Thyroid gland (tissue), 4 donors: Measurements from ENCODE around the gene AFAP1L1. TPM values are rescaled to one million over a fixed set of nuclear protein-coding genes. Genes with fewer than 3 reads are reported as not detected.

Experiments
- DNase-seq, 2 donors: peaks; one replicate each; pipeline ENCODE4 v3.0.0-alpha.2; 2019
- H3K27ac ChIP-seq, 3 donors: fragments of 200-600 bp; sonication (generic); 1 replicate in 2 of 3; 2 replicates in 1 of 3; pipeline ENCODE4 v1.5.1; 2016 to 2019; ENCODE audit warnings: mild to moderate bottlenecking in 1 of 3, moderate library complexity in 1 of 3
- H3K27me3 ChIP-seq: fragments of 200-600 bp; sonication (generic); one replicate; pipeline ENCODE4 v1.5.1; 2019
- H3K36me3 ChIP-seq, 2 donors: fragments of 200-600 bp; sonication (generic); one replicate each; pipeline ENCODE4 v1.5.1; 2016 to 2019
- H3K4me1 ChIP-seq, 2 donors: fragments of 200-600 bp; sonication (generic); one replicate each; pipeline ENCODE4 v1.5.1; 2017 to 2019
- H3K4me3 ChIP-seq, 3 donors: fragments of 200-600 bp; sonication (generic); replicated peaks in 1 of 3; 1 replicate in 2 of 3; 2 replicates in 1 of 3; pipeline ENCODE4 v1.5.1; 2016; ENCODE audit warnings: mild to moderate bottlenecking in 1 of 3
- H3K9me3 ChIP-seq: fragments of 200-600 bp; sonication (generic); one replicate; pipeline ENCODE4 v1.5.1; 2017
- POLR2A ChIP-seq, 2 donors: fragments of 450-650 bp; IDR thresholded peaks; one replicate each; pipeline ENCODE4 v1.6.1; 2017; ENCODE audit warnings: antibody characterized with exemption in 2 of 2, mild to moderate bottlenecking in 2 of 2, moderate library complexity in 1 of 2
- WGBS, 2 donors: methylation state at CpG; one replicate each; pipeline ENCODE4 v1.1.5; 2017; 5-methylcytosine and 5-hydroxymethylcytosine counted together
- intact Hi-C: fragments of 100-400 bp; cut with DNase I; formaldehyde crosslinking; loops from one replicate; pipeline ENCODE4 v1.15.1; 2023
- total RNA-seq, 4 donors: library from RNA; depleted of rRNA; stranded (reverse); fragments of >200 nt; gene quantifications; one replicate each; pipeline ENCODE4 v1.2.3, GENCODE V29; 2016
- TF ChIP-seq, protein P1 (sequence below), 6 experiments: fragments of 200-600 bp in 3 of 6; fragments of 450-650 bp in 3 of 6; sonication (generic) in 3 of 6; IDR thresholded peaks; one replicate each; pipeline ENCODE4 v1.5.1; 2016 to 2019; ENCODE audit warnings: antibody characterized with exemption in 6 of 6, mild to moderate bottlenecking in 2 of 6, inconsistent platforms in 1 of 6, moderate library complexity in 1 of 6

AFAP1L1 gene
- total RNA-seq, 4 donors from 2014 or later, result 15.9 to 43.1 (median 26.8) TPM

DNA sequence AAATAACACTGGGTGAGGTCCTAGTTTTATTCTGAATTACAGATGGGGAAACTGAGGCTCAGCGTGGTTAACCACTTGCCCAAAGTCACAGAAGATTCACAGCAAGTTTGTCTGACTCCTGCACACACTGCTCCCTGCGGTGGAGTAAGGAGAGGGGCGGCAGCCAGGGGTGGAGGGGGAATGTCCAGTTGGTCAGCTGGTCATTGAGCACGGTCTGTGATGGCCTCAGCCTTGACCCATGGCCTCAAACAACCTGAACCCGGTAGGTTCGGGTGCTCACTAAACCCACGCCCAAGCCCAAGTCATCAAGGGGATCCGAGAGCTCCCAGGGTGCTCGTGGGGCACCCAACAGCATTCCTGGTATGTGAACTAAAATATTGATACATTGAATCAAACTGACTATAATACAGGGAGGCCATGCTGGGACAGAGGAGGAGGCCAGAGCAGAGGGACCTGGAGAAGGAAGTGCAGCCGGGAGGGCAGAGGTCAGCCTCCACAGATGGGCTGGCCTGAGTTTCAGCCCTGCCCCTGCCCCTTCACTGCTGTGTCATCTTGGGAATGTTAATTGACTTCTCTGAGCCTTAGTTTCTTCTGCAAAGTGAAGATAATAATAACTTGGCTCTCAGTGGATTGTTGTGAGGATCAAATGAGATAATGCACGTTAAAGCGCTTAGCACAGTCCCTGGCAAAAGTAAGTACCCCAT lies 111.0 kb downstream of the AFAP1L1 start:
- Histone ChIP-seq H3K27me3 (no peaks in the 10 kb centered on the region), H3K9me3 (no peaks in the 10 kb centered on the region), H3K4me1 (peaks cover 0 to 9% of the 10 kb centered on the region in 2 donors), H3K27ac (peak overlapping the region in 2 of 3 donors; percentile 35 to 56), H3K36me3 (no peaks in the 10 kb centered on the region), H3K4me3 (no peak overlapping the region)
- intact Hi-C loops, result loop anchor here (5.0 kb wide), 1 partner anchor 185 kb away; no protein-coding TSS in a partner anchor
- TF ChIP-seq, protein P1, sequence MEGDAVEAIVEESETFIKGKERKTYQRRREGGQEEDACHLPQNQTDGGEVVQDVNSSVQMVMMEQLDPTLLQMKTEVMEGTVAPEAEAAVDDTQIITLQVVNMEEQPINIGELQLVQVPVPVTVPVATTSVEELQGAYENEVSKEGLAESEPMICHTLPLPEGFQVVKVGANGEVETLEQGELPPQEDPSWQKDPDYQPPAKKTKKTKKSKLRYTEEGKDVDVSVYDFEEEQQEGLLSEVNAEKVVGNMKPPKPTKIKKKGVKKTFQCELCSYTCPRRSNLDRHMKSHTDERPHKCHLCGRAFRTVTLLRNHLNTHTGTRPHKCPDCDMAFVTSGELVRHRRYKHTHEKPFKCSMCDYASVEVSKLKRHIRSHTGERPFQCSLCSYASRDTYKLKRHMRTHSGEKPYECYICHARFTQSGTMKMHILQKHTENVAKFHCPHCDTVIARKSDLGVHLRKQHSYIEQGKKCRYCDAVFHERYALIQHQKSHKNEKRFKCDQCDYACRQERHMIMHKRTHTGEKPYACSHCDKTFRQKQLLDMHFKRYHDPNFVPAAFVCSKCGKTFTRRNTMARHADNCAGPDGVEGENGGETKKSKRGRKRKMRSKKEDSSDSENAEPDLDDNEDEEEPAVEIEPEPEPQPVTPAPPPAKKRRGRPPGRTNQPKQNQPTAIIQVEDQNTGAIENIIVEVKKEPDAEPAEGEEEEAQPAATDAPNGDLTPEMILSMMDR (IDR thresholded peaks at IDR 0.05), result no peak
- no peak for TF ChIP-seq POLR2A (IDR thresholded peaks at IDR 0.05)
- DNase-seq, result no peak
- WGBS, 2 donors, result 80 to 86% methylated on average over 9 to 10 of the region's 12 CpGs

DNA sequence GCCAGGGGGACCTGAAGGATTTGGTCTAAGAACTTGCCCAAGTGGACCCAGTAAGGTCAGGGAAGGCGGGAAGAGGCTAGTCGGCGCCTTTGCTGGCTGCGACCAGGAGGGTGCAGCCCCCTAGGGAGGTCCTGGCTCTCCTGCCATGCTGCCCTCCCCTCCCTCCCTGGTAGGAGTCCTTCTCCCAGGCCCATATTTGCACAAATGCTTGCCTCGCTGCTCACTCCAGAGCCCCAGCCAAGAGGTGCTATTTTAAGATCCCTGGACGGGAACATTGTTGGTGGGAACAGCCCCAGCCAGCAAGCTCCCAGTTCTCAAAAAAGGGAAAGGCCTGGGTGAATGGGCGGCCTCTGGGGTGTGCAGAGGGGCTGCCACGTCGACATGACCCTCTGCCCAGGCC lies 111.7 kb downstream of the AFAP1L1 start:
- peaks cover 0 to 9% of the 10 kb centered on the region in 2 donors for H3K4me1 ChIP-seq
- DNase-seq, result no peak
- peak overlapping the region in 2 of 3 donors; percentile 35 to 56 for H3K27ac ChIP-seq
- WGBS, 2 donors, result 65 to 68% methylated on average over 4 to 8 of the region's 9 CpGs
- no peak overlapping the region for H3K4me3 ChIP-seq
- no peaks in the 10 kb centered on the region for H3K9me3 ChIP-seq
- H3K36me3 ChIP-seq, result no peaks in the 10 kb centered on the region
- intact Hi-C loops, result loop anchor here (5.0 kb wide), 1 partner anchor 184 kb away; no protein-coding TSS in a partner anchor
- TF ChIP-seq, protein P1 (IDR thresholded peaks at IDR 0.05), result no peak
- no peak for TF ChIP-seq POLR2A (IDR thresholded peaks at IDR 0.05)
- no peaks in the 10 kb centered on the region for H3K27me3 ChIP-seq

DNA sequence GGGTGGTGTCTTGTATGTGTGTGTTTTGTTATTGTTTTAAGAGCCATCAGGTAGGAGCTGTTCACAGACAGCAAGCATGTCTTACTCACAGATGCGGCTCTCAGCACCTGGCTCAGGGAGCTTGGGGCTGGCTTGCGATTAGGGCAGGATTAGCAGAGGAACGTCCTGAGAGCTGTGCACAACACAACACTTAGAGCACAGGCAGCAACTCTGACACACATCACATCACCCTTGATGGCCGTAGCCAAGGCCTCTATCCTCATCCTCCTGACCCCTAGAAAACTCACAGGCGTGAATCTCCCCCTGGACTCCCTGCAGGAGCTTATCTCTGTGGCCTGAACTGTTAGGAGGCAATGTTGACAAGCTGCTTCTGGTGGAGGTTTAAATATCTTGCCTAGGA lies 114.5 kb downstream of the AFAP1L1 start:
- intact Hi-C loops, result no loop called here
- H3K9me3 ChIP-seq, result no peaks in the 10 kb centered on the region
- peak overlapping the region in 1 of 3 donors; percentile 44 for H3K27ac ChIP-seq
- peaks cover 0 to 9% of the 10 kb centered on the region in 2 donors for H3K4me1 ChIP-seq
- no peak for DNase-seq
- no peaks in the 10 kb centered on the region for H3K36me3 ChIP-seq
- H3K27me3 ChIP-seq, result no peaks in the 10 kb centered on the region
- no peak overlapping the region for H3K4me3 ChIP-seq
- 69 to 87% methylated on average over 4 to 5 of the region's 5 CpGs for WGBS, 2 donors
- no peak for TF ChIP-seq POLR2A (IDR thresholded peaks at IDR 0.05)
- TF ChIP-seq, protein P1 (IDR thresholded peaks at IDR 0.05), result no peak

DNA sequence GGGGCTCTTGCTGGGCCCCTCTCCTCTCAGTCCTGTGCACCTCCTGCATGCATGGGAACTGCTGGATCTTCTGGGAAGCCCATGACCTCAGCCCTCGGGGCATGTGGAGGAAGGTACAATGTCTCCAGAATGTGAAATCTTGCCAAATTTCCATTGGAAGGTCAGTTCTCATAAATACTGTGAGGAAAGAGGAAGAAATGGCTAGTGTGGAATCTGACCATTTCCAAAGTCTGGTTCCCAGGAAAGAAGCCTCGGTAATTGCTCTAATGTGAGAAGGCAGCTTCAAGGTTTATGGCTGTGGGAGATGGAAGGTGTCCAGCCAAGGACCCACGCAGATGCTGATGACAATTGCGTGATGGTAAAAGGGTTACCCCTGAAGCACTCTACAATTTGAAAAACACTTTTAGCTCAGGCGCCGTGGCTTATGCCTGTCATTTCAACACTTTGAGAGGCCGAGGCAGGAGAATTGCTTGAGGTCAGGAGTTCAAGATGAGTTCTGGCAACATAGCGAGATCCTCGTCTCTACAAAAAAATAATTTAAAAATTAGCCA lies 115.5 kb downstream of the AFAP1L1 start:
- intact Hi-C loops, result no loop called here
- peak overlapping the region in 1 of 3 donors; percentile 2 for H3K27ac ChIP-seq
- H3K36me3 ChIP-seq, result no peaks in the 10 kb centered on the region
- 35 to 44% methylated on average over 9 of the region's 9 CpGs for WGBS, 2 donors
- H3K4me1 ChIP-seq, result peaks cover 0 to 1% of the 10 kb centered on the region in 2 donors
- no peak overlapping the region for H3K4me3 ChIP-seq
- DNase-seq, result no peak
- no peaks in the 10 kb centered on the region for H3K9me3 ChIP-seq
- no peaks in the 10 kb centered on the region for H3K27me3 ChIP-seq
- TF ChIP-seq, protein P1 (IDR thresholded peaks at IDR 0.05), result no peak
- TF ChIP-seq POLR2A (IDR thresholded peaks at IDR 0.05), result no peak

DNA sequence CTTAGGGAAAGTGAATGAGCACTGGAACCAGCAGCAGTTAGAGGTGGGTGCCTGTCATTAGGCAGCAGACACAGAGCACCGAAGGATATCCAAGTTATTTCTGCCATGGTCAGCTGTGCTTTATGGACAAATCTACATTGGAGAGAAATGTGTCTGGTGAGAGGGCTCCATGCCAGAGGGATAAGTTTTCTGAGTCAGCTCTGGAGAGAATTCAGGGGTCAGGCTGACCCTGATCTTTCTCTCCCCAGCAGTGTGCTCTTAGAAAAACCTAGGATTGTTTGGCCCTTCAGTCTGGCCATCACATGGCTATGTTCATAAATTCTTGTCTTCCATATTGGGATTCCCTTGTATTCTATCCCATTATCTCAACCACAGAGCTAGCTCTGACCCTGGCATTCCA lies 116.3 kb downstream of the AFAP1L1 start:
- 31 to 75% methylated on average over 1 of the region's 1 CpG for WGBS, 2 donors
- H3K27ac ChIP-seq, result no peak overlapping the region
- no peak overlapping the region for H3K4me3 ChIP-seq
- TF ChIP-seq POLR2A (IDR thresholded peaks at IDR 0.05), result no peak
- TF ChIP-seq, protein P1 (IDR thresholded peaks at IDR 0.05), result no peak
- H3K4me1 ChIP-seq, result no peaks in the 10 kb centered on the region
- H3K9me3 ChIP-seq, result no peaks in the 10 kb centered on the region
- no peaks in the 10 kb centered on the region for H3K27me3 ChIP-seq
- no peaks in the 10 kb centered on the region for H3K36me3 ChIP-seq
- intact Hi-C loops, result no loop called here
- DNase-seq, result no peak
